ENCODE results near the gene ZNF280B. TPM values are rescaled to one million over a fixed set of nuclear protein-coding genes. Genes with fewer than 3 reads are reported as not detected.
"Not testable (repeated sequence)": the region's sequence is repeated elsewhere in the genome, so short reads cannot be mapped to it uniquely, and the experiment has no call there.

ZNF280B gene
- total RNA-seq, 6 experiments from 2014 or later, result 0.06 to 0.31 (median 0.10) TPM; not detected in 2

GRCh38 chr22:22533863-22534262, 25.3 kb upstream of the ZNF280B start:
- Histone ChIP-seq H3K36me3 (no peaks in the 10 kb centered on the region), H3K4me3 (no peak overlapping the region), H3K27me3 (no peaks in the 10 kb centered on the region), H3K4me1 (no peaks in the 10 kb centered on the region), H3K9me3 (no peaks in the 10 kb centered on the region), H3K27ac (no peak overlapping the region)
- no peak for DNase-seq
- TF ChIP-seq POLR2A (IDR thresholded peaks at IDR 0.05) (no peak), CTCF (IDR thresholded peaks at IDR 0.05) (no peak)
- intact Hi-C loops (cut with DNase I), result no loop called here
- no peak for ATAC-seq
- WGBS (ENCODE audit: insufficient coverage, low coverage, low lambda C conversion rate, missing lambda C conversion rate), result 50% methylated on average over 5 of the region's 5 CpGs

GRCh38 chr22:22533417-22533816, 24.9 kb upstream of the ZNF280B start:
- H3K27me3 ChIP-seq, result no peaks in the 10 kb centered on the region
- no peaks in the 10 kb centered on the region for H3K4me1 ChIP-seq
- intact Hi-C loops (cut with DNase I), result no loop called here
- TF ChIP-seq CTCF (IDR thresholded peaks at IDR 0.05) (no peak), POLR2A (IDR thresholded peaks at IDR 0.05) (no peak)
- H3K27ac ChIP-seq, result no peak overlapping the region
- DNase-seq, result no peak
- H3K4me3 ChIP-seq, result no peak overlapping the region
- no CpG with 5 or more reads among the region's 1 CpG for WGBS (ENCODE audit: insufficient coverage, low coverage, low lambda C conversion rate, missing lambda C conversion rate)
- ATAC-seq, result no peak
- no peaks in the 10 kb centered on the region for H3K36me3 ChIP-seq
- H3K9me3 ChIP-seq, result no peaks in the 10 kb centered on the region

GRCh38 chr22:22532547-22533071, 24.1 kb upstream of the ZNF280B start:
- H3K9me3 ChIP-seq; H3K27me3 ChIP-seq; intact Hi-C loops (cut with DNase I); DNase-seq; ATAC-seq; H3K4me3 ChIP-seq; H3K36me3 ChIP-seq; H3K4me1 ChIP-seq; H3K27ac ChIP-seq: not testable (repeated sequence)
- 69% methylated on average over 7 of the region's 12 CpGs for WGBS (ENCODE audit: insufficient coverage, low coverage, low lambda C conversion rate, missing lambda C conversion rate)

- no peak for DNase-seq
- Histone ChIP-seq H3K4me1 (no peaks in the 10 kb centered on the region), H3K9me3 (no peaks in the 10 kb centered on the region), H3K36me3 (no peaks in the 10 kb centered on the region), H3K4me3 (no peak overlapping the region), H3K27me3 (no peaks in the 10 kb centered on the region), H3K27ac (no peak overlapping the region)
- no peak for TF ChIP-seq CTCF (IDR thresholded peaks at IDR 0.05)
- intact Hi-C loops (cut with DNase I), result no loop called here
- WGBS (ENCODE audit: insufficient coverage, low coverage, low lambda C conversion rate, missing lambda C conversion rate), result 57% methylated on average over 5 of the region's 7 CpGs
- ATAC-seq, result no peak
Measured at GRCh38 chr22:22531770-22532546, 23.4 kb upstream of the ZNF280B start.

GRCh38 chr22:22528780-22529179, 20.2 kb upstream of the ZNF280B start:
- intact Hi-C loops (cut with DNase I), result no loop called here
- Histone ChIP-seq H3K27ac (no peak overlapping the region), H3K4me1 (no peaks in the 10 kb centered on the region), H3K9me3 (no peaks in the 10 kb centered on the region), H3K4me3 (no peak overlapping the region), H3K36me3 (no peaks in the 10 kb centered on the region), H3K27me3 (no peaks in the 10 kb centered on the region)
- TF ChIP-seq POLR2A (IDR thresholded peaks at IDR 0.05) (no peak), CTCF (IDR thresholded peaks at IDR 0.05) (no peak)
- DNase-seq, result no peak
- no peak for ATAC-seq
- WGBS (ENCODE audit: insufficient coverage, low coverage, low lambda C conversion rate, missing lambda C conversion rate), result 60% methylated on average over 1 of the region's 2 CpGs
